ENCODE measurements around the gene CDH1.

Gene CDH1

DNA sequence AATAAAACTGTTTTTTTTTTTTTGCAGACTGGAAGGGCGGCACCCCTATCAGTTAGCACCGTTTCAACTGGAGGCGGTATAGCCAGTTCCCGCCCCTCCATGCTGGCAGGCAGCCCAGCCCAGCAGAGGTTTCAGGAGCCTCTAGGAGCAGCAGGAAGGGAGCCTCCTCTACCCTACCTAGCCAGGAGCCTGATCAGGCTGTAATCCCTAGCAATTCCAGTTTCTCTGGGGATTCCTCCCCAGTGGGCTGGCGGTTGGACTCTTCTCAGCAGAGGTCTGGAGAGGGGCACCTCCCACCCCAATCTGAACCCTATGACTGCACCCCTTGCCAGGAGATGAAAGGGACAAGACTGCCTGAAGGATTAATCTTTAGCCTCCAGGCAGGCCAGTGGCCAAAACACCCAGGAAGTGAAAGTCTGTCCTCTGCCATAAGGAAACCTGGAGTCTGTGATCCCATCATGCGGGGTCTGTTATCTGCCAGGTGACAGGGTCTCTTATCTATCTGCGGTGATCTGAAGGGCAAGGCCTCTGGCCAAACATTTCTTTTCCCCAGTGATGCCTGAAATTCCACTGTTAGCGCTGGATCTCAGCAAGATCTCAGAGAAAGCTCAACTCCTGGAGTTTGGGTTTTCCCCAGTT lies 4.9 kb upstream of the CDH1 start:
- DNase-seq: no peak

DNA sequence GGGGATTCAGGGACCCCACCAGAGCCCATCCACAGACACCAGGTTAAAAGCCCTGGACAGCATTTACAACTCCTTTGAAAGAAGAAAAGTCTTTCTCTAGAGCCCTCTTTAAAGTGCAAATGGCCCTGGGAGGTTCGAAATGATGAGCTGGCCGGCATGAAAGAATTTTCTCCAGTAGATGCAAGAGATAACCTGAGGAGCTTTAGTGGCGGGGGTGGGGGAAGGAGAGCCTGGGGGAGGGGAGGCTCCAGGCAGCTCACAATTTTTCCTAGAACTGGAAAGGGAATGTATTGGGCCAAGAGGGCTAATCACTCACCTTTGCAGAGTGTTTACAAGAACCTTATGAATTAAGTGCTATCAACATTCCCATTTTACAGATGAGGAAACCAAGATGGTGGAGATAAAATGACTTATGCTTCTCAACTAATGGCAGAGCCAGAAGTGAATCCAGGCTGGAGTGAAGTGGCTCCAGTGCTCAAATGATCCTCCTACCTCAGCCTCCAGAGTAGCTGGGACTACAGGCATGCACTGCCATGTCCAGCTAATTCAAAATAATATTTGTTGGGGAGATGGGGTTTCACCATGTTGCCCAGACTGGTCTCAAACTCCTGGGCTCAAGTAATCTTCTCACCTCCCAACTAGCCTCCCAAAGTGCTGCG lies 4.2 kb upstream of the CDH1 start:
- DNase-seq: no peak

DNA sequence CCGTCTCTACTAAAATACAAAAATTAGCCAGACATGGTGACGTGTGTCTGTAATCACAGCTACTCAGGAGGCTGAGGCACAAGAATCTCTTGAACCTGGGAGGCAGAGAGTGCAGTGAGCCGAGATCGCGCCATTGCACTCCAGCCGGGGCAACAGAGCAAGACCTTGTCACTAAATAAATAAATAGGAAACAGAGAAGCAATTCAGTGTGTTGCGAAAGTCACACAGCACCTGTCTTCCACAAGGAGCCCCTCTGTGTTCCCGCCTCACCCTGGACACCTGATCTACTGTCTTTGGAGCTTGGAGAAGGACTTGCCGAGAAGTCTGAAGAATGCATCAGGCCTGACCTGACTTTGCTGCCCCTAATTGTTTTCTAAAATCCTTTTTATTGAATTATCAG lies 3.5 kb upstream of the CDH1 start:
- no peak for DNase-seq

DNA sequence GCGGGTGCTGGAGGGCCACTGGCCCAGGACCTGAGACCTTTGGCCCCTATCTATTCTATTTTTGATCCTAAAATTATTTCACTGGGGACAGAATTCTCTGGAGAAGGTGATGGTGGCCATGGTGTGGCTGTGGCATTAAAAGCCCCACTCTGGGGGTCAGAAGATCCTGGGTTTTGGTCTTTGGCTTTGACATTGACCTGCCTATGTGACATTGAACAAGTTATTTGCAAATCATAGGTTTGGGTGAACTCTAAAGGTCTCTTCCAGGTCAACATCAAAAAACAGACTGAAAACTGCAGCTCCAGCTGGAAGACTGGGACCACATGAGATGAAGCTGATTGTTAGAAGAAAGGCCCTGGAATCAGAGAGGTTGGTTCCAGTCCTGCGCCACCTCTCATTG lies 2.3 kb upstream of the CDH1 start:
- DNase-seq: no peak

DNA sequence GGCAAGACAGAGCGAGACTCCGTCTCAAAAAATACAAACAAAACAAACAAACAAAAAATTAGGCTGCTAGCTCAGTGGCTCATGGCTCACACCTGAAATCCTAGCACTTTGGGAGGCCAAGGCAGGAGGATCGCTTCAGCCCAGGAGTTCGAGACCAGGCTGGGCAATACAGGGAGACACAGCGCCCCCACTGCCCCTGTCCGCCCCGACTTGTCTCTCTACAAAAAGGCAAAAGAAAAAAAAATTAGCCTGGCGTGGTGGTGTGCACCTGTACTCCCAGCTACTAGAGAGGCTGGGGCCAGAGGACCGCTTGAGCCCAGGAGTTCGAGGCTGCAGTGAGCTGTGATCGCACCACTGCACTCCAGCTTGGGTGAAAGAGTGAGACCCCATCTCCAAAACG lies 531 bp upstream of the CDH1 start:
- DNase-seq: no peak

DNA sequence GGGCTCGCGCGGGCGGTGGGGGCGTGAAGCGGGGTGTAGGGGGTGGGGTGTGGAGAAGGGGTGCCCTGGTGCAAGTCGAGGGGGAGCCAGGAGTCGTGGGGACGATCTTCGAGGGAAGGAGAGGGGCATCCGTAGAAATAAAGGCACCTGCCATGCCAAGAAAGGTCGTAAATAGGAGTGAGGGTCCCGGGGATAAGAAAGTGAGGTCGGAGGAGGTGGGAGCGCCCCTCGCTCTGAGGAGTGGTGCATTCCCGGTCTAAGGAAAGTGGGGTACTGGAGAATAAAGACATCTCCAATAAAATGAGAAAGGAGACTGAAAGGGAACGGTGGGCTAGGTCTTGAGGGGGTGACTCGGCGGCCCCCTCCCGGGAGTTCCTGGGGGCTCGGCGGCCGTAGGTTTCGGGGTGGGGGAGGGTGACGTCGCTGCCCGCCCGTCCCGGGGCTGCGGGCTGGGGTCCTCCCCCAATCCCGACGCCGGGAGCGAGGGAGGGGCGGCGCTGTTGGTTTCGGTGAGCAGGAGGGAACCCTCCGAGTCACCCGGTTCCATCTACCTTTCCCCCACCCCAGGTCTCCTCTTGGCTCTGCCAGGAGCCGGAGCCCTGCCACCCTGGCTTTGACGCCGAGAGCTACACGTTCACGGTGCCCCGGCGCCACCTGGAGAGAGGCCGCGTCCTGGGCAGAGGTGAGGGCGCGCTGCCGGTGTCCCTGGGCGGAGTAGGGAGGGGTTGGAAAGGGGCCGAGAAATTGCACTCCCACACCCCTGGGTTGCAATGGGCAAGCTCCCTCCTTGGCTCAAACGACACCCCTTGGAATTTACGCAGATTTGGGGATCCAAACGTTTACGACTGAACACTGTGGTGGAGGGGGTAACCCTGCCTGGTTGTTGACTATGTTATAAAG lies 888 bp downstream of the CDH1 start:
- DNase-seq: peak in 5 of 51 donors; percentile 8 to 32 (median 10)

DNA sequence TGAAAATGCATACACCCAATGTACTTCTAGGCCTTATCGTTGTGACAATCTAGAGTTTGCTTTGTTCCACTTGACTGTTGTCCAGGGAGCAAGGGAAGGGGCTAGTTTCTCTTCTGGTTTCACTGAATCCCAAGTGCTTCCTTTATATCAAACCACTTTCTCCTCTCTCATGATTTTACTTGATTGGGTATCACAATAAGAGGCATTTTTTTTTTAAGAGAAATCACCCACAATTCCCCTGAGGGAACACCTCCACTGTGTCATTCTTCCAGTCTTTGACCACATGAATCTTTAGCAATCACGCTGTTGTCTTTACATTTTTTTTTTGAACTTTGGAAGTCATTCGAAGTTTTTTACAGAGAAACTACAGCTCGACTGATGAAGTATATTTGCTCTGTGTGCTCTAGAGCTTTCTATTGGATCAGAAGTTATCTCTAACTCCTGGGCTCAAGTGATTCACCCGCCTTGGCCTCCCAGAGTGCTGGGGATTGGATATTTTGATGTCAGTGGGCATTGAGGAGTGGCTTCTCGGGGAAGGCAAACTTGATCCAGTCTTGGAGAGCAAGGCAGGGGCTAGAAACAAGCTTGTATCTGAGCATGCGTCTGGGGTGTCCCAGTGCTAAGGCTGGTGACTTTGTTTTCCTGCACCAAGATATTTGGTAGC lies 3.0 kb downstream of the CDH1 start:
- DNase-seq: no peak

DNA sequence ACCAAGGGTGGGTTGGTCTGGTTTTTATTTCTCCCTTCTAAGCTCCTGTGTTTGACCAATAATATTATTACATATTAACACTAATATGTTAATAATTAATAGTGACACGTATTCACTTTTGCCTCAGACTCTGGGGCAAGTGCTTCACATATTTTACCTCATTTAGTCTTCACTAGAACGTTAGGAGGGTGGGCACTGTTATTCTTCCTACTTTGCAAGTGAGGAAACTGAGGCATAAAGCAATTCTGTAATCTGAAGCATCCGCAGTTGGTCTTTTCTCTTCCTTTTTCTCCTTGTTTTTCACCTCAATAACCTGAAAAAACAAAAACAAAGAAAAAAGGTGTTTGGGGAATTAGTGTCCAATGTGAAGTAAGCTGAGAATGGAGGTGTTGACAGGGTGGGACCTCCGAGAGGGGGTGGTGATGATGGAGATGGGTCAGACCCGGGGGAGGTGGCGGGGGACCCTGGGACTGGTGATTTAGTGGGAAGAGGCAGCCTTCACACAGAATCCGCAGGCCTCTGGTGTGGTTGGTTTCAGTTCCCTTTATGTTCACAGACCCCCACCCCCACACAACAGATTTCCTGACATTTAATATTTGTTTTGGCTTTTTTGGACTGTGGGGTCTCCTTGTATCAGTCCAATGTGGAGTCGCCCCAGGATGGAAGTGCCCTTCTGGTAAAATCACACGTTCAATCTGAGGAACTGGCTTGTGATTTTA lies 3.7 kb downstream of the CDH1 start:
- DNase-seq: no peak

DNA sequence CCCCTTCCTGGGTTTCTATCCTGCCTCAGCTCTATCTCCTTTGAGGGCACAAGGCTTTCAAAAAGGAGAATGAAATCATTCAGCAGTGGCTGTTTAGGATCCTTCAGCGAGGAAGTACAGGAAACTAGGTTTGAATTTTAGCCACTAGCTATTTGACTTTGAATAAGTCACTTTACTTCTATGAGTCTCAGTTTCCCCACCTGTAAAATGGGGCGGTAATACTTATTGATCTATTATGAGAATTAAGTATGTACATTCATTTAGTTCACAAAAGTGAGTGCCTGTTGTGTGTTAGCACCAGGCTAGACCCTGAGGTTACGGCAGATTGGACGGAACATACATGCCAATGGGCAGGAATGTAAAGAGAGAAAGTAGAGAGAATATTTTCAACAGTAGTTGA lies 6.6 kb downstream of the CDH1 start:
- DNase-seq: no peak

DNA sequence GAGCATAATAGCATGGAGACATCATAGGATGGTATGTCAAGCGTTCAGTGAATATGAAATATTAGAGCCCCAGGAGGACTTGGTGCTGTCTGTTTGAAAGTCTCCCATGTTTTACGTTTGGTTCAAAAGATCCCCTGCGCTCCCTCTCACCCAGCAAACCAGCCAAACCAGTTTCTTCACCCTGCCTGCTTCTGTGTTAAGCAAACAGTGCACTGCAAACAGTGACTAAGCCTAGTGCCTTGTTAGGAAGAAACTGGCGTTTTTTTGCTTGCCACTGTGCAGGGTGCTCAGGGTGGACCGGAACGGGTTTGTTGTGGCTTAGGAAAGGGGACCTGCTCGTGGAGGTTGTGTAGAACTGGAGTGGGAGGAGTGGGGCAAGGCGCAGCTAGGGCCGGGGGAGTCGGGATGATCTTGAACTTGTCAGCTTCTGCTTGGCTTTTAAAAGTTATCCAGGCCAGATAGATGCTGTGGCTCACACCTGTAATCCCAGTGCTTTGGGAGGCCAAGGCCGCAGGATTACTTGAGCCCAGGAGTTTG lies 7.7 kb downstream of the CDH1 start:
- DNase-seq: no peak

DNA sequence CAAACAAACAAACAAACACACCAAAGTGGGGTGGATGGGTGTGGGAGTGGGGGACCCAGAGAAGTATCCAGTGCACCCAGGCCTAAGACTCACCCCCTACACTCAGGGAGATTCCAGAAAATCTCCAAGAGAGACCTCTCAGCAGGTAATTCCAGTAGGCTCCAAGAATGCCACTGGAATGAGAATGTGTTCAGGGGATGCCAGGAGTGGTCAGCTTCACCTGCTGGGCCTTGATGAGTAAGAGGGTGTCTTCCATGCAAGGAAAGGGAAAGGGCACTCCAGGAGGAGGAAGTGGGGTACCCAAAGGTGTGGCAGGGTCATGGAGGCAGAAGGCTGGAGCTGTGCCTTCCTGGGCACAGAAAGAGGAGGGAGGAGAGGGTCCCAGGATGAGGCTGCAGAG lies 9.9 kb downstream of the CDH1 start:
- no peak for DNase-seq

DNA sequence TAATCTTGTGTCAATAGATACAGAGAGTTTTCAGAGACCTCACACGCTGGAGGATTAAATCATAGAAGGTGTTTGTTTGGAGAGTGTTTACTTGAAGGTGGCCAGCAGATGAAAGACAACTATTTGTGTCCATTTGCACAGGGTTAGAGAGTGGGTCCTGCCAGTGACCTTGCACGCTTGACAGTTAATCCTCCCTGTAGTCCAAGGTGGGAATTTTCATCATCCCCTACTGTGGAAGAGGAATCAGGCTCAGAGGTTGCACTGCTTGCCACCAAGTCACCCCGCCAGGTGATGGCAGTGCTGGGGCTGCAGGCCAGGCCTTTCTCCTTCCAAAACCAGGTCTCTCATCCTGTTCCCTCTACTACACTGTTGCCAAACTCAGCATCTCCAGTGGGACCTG lies 12.3 kb downstream of the CDH1 start:
- no peak for DNase-seq

DNA sequence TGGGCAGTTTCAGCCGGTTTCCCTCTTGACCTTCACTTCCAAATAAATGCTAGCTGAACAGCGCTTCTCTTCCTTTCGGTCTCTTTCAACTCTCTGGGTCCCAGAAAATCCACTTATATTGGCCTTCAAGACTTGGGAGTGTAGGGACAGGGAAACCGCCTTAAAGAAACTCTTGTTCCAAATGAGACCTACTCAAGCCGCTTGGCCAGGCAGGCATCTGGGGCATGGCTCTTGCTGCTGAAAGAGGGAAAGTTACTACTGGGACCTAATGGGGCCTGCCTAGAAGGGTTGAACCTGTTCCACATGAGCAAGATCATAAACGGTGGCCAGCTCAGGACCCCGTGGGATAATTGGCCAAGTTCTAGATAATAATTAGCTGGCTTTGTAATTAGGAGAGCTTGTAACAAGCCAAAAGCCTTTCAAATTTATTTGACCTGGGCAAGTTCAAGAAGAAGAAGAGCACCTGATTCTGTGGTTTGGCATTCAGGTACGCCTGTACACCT lies 13.2 kb downstream of the CDH1 start:
- no peak for DNase-seq

DNA sequence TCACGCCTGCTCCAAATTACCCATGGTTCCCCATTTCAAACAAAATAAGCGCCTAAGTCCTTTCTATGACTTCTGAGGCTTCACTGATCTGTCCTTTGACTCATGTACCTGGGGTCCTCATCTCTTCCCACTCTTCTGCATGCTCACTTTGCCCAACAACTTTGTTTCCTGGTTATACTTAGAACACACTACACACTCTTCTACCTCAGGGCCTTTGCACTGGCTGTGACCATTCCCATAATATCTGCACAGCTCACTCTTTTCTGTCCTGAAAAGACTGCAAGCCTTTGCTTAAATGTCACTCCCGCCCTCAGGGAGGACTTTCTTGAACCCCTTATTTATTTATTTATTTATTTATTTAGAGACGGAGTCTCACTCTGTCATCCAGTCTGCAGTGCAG lies 14.1 kb downstream of the CDH1 start:
- DNase-seq: no peak

DNA sequence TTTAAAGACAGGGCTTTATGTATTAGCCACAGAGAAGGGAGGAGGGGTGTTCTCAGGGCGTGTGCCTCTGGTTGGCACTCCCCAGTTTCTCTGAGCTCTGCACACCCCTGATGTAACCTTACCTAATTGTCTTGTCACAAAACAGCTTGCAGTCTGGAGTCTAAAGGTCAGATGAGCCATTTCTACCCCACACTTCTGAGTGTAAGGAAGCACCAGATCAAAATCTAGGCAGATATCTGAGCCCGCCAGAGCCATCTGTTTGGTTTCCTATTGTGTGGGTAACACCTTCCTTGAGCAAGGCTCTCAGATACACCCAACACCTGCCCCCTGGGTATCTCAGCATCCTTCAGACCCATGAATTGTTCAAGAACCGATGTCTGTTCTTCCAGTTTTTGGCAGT lies 15.5 kb downstream of the CDH1 start:
- no peak for DNase-seq

DNA sequence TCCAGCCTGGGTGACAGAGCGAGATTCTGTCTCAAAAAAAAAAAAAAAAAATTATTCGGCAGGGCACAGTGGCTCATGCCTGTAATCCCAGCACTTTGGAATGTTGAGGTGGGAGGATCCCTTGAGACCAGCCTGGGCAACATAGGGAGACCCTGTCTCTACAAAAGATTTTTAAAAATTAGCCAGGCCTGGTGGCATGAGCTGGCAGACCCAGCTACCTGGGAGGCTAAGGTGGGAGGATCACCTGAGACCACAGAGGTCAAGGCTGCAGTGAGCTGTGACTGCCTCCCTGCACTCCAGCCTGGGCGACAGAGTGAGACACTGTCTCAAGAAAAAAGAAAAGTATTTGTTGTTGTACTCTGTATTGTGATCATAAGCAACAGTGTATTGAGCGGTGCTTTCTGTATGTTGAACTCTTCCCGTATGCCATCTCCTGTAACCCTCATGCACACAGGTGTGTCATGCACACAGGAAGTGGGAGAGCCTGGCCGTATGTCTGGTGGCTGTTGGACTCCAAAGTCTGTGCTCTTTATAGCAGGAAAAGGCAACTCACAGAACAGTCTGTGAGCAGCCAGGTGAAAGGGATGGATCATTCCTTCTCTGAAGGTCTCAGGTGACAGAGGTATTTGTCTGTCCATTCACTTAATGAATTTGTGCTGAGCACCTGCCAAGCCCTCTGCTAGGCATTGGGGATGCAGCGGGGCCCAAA lies 17.1 kb downstream of the CDH1 start:
- DNase-seq: no peak

DNA sequence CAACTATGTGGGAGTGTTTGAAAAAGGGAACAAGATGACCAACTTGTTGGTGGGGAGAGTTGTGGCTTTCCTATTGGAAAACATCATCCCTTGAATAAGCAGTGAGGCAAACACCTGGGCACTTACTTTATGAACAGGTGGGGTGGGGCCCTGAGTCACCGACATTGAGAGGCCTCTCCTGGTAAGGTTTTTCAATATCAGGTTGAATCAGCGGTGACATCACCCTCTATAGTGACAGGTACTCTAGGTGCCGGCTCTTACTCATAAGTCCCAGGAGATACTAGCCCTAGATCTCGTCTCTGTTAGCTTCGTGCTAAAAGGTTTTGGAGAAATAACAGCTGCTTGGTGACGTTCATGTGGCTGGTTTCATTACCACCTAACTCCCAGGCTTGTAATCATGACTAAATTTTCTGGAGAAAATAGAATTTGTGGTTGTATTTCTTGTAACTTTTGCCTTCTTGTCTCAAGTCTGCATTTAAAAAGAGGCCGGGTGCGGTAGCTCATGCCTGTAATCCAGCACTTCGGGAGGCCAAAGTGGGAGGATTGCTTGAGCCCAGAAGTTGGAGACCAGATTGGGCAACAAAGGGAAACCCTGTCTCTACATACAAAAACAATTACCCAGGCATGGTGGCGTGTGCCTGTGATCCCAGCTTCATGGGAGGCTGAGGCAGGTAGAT lies 19.3 kb downstream of the CDH1 start:
- DNase-seq: no peak

DNA sequence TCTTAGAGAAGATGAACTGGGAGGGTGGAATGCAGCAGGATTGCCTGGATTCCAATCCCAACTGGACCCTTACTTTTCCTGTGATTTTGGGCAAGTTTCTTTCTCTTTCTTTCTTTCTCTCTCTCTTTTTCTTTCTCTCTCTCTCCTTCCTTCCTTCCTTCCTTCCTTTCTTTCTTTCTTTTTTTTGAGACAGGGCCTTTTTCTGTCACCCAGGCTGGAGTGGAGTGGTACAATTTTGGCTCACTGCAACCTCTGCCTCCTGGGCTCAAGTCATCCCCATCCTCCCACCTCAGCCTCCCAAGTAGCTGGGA lies 20.5 kb downstream of the CDH1 start:
- DNase-seq: no peak

DNA sequence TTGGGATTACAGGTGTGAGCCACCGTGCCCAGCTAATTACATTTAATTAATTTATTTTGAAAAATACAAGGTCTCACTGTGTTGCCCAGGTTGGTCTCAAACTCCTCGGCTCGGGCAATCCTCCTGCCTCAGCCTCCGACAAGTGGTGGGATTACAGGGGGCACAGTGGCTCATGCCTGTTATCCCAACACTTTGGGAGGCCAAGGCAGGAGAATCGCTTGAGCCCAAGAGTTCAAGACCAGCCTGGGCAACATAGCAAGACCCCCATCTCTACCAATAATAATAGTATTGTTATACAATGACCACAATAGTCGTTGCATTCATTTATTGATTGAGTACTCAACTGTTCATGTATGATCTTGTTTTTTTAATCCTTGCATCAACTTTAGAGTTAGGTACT lies 22.0 kb downstream of the CDH1 start:
- no peak for DNase-seq

Measured in hypothalamus (tissue), 51 donors.